DMS 273 treated with DMSO at 0.1 percent for 48 hours (cell line): ENCODE data around the gene CAPN6.

Experiments
- DNase-seq: peaks from one replicate; lab custom pipeline; 2025; lab: John Stamatoyannopoulos, UW

CAPN6 gene, protein sequence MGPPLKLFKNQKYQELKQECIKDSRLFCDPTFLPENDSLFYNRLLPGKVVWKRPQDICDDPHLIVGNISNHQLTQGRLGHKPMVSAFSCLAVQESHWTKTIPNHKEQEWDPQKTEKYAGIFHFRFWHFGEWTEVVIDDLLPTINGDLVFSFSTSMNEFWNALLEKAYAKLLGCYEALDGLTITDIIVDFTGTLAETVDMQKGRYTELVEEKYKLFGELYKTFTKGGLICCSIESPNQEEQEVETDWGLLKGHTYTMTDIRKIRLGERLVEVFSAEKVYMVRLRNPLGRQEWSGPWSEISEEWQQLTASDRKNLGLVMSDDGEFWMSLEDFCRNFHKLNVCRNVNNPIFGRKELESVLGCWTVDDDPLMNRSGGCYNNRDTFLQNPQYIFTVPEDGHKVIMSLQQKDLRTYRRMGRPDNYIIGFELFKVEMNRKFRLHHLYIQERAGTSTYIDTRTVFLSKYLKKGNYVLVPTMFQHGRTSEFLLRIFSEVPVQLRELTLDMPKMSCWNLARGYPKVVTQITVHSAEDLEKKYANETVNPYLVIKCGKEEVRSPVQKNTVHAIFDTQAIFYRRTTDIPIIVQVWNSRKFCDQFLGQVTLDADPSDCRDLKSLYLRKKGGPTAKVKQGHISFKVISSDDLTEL

GRCh38 chrX:111270339-111270738 lies at the start of gene CAPN6:
Gene CAPN6 (minus strand): TSS chrX:111270483. CDS start chrX:111263936, 6,547 bp downstream.
- DNase-seq: no peak

- no peak for DNase-seq
Measured at GRCh38 chrX:111319451-111319850, 49.2 kb upstream of the CAPN6 start.

GRCh38 chrX:111318901-111319300 lies 48.6 kb upstream of the CAPN6 start:
- no peak for DNase-seq

DNA sequence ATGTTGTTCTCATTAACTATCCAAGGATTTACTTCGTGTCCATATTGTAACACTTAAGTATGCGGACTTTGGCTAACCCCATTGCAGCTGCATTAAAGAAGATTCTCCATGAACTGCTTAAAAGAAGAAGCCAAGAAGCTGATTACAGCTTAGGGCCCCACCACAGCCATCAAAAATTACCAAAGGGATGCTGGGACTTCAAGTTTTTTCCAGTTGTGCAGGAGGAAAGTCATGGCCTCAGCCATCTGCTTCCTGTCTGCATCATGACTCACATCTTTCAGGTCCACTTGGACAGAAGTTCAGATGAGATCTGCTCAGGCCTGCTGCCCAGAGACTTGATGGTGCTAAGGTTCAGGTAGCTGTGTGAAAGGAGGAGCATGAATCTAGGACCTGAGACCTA lies 38.8 kb upstream of the CAPN6 start:
- DNase-seq: no peak

DNA sequence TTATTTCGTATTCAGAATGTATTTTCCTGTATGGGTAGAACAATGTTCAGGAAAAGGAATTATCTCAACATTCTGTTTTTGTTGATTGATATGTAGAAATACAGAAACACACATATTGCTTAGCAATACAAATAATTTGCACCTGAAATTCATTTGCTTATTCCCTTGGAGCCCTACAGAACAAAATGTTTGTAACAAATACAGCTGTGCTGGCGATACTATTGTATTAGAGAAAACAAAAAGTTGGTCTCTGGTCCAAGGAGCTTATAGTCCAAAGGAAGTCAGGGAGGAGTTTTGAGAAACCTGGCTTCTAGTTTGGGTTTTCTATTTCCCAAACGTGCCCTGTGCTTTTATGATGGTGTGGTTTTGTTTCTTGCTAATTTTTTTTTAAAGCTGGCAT lies 37.8 kb upstream of the CAPN6 start:
- DNase-seq: no peak

GRCh38 chrX:111302284-111302683 lies 32.0 kb upstream of the CAPN6 start:
- DNase-seq: no peak

DNA sequence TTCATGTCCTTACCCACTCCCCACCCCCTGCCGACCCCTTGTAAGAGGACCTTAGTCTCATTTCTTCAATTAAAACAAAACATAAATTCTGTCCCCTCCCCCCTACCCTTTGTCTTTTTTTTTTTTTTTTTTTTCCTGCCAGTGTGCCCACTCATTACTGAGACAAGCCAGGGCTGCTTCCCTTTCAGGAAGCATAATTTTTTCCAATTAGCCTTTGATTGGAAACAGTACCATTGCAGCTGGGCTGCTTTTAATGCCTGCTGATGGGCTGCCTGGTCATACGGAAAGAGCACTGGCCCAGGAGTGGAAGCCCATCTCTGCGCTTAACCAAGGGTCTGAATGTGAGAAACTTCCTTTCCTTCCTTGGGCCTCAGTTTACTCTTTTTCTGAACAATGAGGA lies 18.6 kb upstream of the CAPN6 start:
- DNase-seq: no peak

DNA sequence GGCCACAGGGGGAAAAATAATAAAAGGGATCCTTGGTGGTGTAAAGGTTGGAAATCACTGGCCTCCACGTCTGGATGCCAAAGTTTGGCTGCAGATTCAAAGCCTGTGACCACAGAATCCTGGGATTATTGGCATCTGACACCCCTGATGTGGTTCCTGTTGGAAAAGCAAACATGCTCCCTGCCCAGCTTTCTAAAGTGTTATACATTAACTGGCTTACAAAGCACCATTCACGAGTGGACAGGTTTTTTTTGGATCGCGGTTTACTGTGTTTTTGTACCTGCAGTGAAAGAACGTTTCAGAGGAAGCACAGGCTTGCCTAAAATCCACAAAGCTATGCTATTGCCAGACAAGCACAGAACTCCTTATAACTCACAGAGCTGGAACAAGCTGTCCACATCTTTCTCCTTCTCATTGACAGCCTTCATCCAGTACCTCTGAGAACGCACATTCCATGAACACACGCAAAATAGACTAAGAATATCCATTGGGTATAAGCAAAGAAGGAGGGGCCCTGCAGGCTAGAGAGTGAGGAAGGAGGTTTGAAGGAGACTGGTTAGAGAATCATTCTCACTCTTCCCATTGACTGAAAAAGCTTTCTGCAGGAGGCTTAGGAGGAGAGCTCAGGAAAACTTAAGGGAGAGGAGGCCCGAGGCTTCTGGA lies 14.5 kb upstream of the CAPN6 start:
- no peak for DNase-seq

DNA sequence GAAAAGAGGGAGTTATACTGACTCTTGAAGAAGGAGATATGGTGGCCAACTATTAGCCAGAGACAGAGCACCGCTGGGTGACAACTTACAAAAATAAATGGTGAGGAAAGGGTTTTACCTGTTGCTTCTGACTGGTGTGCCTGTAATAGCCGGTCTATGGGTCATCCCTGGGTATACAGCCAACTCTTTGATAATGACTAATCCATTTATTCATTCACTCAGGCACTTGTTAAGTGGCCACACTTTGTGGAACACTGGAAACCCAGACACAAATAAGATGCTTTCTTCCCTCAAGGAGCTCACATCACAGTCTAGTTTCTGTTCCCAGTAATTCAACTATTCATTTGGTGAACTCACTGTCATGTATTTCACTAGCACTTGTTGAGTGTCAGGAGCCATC lies 13.2 kb upstream of the CAPN6 start:
- DNase-seq: no peak

DNA sequence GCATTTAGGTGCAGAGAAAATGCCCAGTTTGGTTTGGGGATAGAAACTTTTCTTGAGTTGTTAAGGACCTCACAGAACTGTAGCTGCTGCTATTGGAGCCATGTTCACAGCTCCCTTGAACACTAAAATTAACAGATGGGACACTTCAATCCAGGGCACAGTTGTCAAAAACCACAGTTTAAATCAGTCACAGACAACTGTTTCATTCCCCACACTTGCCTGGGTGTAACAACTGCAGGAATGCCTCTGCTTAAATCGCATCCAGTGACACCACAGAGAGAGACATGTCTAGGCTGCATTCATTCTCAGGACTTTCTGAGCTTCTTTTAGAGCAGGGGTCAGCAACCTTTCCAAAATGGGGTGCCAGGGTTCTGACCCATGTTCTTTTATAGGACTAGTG lies 12.7 kb upstream of the CAPN6 start:
- no peak for DNase-seq

DNA sequence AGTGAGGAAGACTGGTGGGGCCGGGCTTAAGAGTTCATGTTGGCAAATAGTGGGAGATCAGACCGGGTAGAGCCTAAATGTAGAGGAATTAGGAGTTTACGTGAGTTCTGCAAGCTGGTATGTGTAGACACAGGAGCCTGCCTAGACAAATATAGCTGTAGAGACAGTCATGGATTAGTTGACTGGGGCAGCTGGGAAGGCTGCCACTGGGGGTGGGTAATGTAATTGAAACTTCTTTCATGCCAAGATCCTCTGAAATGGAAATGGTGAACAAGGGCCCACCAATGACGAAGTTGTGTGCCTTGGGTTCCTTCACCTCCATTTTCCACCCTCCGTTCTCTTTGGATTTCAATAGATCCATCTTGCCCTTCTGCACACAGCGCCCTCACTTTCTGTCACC lies 11.9 kb upstream of the CAPN6 start:
- no peak for DNase-seq

DNA sequence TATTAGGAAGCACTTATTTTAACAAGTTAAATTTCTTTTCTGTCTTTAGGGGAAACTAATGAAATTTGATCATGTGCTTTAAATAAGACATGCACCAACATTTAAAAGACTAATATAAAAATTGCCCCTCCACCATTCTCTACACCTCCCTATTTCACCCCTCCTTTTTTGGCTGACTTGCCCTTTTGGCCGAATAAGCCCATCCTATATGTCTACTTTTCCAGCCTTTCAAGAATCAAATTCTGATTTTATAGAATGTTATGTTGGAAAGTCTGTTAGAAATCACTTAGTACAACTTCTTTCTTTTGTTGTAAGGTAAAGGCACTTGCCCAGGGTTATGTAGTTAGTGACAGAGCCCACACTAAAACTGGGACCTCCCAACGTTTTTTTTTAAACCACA lies 1.8 kb downstream of the CAPN6 start:
- DNase-seq: no peak

DNA sequence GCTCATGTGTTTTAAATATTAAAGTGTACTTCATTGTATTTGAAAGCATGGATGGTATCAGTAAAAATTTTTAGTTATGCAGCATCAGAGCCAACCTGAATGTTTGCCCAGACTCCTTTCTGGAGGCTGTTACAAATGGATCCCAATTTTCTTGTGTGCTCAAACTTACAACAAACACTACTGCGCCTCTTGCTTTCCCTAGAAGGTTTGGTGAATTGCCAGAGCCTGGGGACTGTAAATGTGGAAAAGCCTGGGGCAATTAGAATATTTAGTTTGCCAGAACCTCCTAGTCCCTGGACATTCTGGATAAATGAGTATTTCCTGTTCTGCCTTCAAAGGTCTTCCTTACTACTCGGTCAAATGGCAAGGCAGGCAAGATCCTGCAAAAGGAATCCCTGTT lies 4.8 kb downstream of the CAPN6 start:
- DNase-seq: no peak

DNA sequence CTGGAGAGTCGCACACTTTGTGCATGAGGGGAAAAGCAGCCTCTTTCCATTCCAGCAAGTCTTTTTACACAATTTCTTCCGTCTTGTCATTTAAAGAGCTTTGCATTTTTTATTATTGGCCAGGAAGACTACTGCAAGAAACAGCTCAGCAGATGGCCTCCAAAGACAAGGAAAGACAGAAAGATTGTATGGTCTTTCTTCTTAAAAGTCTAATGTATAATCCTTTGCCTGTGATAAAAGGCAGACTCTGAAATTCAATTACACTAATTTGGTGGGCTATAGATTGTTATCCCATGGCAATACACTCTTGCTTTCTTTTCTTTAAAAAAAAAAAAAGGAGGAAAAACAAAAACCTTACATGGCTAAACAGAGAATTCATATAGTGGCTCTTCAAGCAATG lies 5.9 kb downstream of the CAPN6 start:
- no peak for DNase-seq

DNA sequence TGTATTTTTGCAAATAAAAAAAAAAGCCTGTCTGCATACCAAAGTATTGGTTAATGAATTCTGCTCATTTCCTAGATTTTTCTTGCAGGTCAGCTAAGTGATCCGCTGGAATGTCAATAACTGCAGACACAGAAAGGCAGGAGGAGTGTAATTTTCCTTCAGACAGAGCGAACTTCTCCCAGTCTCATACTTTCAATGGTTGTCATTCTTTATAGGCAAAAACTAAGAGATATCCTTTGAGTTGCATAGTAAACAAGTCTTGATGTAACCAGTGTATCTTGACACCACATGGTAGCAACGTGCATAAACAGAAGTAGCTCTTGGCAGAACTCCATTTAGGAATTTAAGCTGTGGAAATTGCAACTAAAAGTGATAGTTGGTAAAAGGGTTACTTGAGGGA lies 8.2 kb downstream of the CAPN6 start:
- no peak for DNase-seq

DNA sequence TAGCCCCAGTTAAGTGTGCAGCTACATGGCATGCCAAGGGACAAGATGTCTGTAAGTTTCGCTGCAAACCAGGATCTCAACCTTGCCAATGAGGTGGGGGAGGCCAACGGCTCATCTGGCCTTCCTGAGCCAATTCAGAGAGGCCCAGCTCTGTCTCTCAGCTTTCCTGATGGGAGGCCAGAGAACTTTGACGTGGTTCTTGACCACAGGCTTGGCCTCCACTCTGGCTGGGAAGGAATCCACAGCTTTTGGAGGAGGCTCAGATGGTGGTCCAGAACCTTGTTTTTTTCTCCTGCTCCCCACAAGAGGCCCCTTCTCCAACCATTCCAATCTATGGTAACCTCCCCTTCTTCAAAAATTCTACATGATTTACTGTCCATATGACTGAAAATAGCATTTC lies 9.8 kb downstream of the CAPN6 start:
- DNase-seq: no peak

DNA sequence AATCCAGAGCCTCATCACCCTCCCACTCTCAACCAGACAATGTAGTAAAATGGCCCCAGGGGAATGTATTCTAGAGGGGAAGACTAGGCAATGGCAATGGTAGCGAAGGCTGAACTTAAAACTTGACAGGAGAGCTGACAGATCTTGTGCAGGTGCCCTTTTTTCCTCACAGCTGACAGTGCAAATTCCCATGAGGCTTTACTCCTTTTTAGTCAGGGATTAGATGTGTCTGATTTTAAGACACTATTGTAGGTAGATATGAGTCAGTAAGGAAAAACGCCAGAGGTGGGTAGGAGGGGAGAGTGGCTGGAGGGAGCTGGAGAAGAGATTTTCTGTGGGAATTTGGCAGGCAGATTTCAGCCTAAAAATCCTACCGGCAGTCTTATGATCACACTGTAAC lies 10.7 kb downstream of the CAPN6 start:
- DNase-seq: no peak

DNA sequence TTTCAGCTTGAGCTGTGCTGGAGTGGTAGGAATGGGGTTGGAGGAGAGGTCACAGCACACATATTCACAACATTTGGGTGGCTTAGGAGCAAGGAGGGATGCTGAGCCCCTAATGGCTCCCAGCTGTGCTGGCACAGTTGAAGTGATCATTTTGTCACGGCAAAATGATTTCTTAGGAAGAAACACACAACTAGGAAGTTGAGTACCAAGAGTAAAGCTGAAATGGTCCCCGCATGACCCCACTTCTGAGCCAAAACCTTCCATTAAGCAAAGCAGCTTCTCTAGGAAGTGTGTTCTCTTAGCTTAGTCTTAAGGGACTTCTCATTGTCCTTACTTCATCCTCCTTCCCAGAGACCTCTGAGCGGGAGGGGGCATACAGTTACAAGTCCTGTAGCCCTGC lies 12.6 kb downstream of the CAPN6 start:
- DNase-seq: no peak

DNA sequence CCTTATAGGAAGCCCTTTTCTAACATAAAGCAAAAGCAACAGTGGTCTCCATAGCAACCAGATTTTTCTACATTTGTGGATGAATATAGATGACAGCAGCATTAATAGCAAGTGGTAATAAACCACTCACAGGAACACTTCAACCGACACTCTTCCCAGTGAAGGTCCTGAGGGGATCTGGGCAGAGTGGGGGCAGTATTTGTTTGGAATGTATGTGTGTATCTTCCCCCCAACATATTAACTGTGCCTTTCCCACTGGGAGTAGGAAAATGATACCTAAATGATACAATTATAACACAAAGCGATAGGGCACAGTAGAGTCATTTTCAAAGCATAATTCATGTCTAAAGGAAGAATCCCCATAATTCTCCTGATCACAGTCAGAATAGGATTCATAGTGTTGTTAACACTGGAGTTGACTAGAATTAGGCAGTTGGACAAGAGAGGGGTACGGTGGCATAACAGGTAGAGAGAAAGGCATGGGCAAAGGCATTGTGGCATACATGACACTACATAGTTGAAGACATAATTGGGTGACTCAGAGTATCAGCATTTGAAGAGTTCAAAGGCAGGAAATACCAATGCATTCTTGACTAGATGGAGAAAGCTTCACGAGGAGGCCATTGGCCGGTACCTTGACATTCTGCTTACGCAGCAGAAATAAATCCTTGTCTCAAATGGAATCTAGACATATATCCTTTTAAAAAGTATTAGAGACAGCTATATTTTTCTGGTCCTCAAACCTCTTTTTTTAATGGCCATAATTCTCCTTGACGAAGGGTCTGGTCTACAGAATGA lies 15.2 kb downstream of the CAPN6 start:
- DNase-seq: no peak

DNA sequence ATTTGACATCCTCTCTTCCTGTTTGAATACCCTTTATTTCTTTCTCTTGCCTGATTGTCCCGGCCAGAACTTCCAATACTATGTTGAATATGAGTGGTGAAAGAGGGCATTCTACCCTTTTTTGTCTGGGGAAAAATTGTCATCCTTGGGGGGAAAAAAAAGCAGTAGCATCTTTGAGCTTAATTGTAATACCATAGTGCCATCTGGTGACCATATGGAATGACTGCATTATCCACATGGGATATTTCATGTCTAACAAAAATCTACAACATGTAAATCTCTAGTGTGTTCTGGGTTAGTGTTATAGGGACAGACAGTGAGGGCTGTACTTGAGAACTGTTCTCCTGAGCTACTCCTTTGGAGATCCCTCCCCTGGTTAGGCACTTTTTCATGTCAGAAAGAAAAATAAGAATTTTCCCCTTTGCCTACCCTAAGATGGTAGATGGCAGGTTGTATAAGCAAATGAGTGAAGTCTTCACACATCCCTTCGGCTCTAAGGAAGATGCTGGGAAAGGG lies 26.0 kb downstream of the CAPN6 start:
- peak; percentile 2 for DNase-seq

DNA sequence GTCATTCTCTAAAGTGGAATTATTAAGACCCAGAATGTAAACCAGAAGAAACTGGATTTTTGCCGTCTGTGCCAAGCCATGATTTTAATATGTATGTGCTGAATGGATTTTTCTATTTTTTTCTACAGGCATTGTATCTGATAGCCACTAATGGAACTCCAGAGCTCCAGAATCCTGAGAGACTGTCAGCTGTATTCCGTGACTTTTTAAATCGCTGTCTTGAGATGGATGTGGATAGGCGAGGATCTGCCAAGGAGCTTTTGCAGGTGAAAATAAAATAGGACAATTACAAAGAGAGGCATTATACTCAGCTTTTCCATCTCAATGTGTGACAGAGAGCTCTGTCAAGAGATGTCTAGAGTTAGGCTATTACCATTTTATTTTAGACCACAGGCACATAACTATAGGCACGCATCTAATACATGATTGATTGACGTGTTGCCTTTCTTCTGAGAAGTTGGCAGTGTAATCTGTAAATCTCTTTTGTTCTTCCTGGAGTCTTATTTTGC lies 53.9 kb downstream of the CAPN6 start:
- no peak for DNase-seq

GRCh38 chrX:111207851-111208250 lies 62.4 kb downstream of the CAPN6 start:
- DNase-seq: no peak
